ENCODE measurements around the gene POU6F2. TPM values are rescaled to one million over a fixed set of nuclear protein-coding genes. Genes with fewer than 3 reads are reported as not detected.
"Not testable (repeated sequence)": the region's sequence is repeated elsewhere in the genome, so short reads cannot be mapped to it uniquely, and the experiment has no call there.

The POU6F2 gene
- total RNA-seq, 1 donor from 2014 or later: not detected

DNA sequence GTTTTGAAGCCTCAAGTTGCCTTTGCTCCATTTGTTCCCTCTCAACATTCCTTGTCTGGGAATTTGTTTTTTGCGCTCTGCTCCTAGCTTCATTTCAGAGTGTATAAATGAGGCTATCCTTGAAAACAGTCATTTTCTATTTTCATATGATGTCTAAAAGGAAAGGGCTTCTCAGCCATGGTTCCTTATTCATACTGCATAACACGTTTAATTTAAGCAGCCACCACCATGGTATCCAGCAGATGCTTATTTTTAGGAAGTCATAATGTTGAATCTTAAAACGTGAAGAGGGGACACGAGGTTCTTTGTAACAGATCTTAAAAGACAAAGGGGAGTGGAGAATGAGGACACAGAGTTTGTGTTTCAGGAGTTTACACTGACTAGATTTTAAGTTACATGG lies 14.5 kb downstream of the POU6F2 start:
- H3K27me3 ChIP-seq: no peaks in the 10 kb centered on the region
- TF ChIP-seq, protein P1, sequence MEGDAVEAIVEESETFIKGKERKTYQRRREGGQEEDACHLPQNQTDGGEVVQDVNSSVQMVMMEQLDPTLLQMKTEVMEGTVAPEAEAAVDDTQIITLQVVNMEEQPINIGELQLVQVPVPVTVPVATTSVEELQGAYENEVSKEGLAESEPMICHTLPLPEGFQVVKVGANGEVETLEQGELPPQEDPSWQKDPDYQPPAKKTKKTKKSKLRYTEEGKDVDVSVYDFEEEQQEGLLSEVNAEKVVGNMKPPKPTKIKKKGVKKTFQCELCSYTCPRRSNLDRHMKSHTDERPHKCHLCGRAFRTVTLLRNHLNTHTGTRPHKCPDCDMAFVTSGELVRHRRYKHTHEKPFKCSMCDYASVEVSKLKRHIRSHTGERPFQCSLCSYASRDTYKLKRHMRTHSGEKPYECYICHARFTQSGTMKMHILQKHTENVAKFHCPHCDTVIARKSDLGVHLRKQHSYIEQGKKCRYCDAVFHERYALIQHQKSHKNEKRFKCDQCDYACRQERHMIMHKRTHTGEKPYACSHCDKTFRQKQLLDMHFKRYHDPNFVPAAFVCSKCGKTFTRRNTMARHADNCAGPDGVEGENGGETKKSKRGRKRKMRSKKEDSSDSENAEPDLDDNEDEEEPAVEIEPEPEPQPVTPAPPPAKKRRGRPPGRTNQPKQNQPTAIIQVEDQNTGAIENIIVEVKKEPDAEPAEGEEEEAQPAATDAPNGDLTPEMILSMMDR (IDR thresholded peaks at IDR 0.05): no peak
- H3K36me3 ChIP-seq: no peaks in the 10 kb centered on the region
- intact Hi-C loops (cut with DNase I): no loop called here
- no peaks in the 10 kb centered on the region for H3K9me3 ChIP-seq
- H3K4me1 ChIP-seq: no peaks in the 10 kb centered on the region
- no peak overlapping the region for H3K4me3 ChIP-seq
- H3K27ac ChIP-seq: no peak overlapping the region
- DNase-seq (ENCODE audit: low spot score in 2 of 2): no peak

DNA sequence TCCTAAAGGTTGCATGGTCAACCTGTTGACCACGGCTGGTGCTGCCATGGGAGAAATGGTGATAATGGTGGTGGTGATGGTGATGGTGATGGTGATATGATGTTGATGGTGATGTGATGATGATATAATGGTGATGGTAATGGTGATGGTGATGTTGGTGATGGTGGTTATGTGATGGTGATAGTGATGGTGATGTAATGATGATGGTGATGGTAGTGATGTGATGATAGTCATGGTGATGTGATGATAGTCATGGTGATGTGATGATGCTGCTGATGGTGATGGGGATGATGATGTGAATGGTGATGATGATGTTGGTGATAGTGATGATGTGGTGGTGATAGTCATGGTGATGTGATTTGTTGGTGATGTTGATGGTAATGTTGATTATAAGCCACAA lies 23.9 kb downstream of the POU6F2 start:
- intact Hi-C loops (cut with DNase I): no loop called here
- no peaks in the 10 kb centered on the region for H3K36me3 ChIP-seq
- no peak overlapping the region for H3K4me3 ChIP-seq
- no peaks in the 10 kb centered on the region for H3K27me3 ChIP-seq
- TF ChIP-seq, protein P1 (IDR thresholded peaks at IDR 0.05): no peak
- DNase-seq (ENCODE audit: low spot score in 2 of 2): no peak
- no peak overlapping the region for H3K27ac ChIP-seq
- no peaks in the 10 kb centered on the region for H3K9me3 ChIP-seq
- H3K4me1 ChIP-seq: peaks cover 0 to 4% of the 10 kb centered on the region in 2 donors

DNA sequence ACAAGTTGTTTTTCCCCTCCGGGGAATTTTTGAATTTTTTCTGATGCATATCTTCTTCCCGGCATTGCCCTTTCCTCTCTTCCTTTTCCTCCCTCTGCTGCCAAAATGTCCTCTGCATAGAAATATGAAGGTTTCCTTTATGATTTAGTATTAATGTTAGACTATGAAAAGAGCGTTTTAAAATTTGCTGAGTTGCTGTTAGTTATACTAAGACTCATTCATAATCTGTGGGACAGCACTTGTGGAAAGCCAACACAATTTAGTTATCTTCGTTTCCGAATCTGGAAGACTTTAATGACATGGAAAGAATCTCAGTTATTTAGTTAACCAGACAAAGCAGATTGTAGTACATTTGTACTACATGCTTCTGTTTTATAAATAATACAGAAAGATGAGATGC lies 25.0 kb downstream of the POU6F2 start:
- intact Hi-C loops (cut with DNase I): no loop called here
- Histone ChIP-seq H3K27me3 (no peaks in the 10 kb centered on the region), H3K4me1 (peaks cover 0 to 4% of the 10 kb centered on the region in 2 donors), H3K9me3 (no peaks in the 10 kb centered on the region), H3K27ac (no peak overlapping the region), H3K4me3 (no peak overlapping the region), H3K36me3 (no peaks in the 10 kb centered on the region)
- DNase-seq (ENCODE audit: low spot score in 2 of 2): no peak
- TF ChIP-seq, protein P1 (IDR thresholded peaks at IDR 0.05): no peak

DNA sequence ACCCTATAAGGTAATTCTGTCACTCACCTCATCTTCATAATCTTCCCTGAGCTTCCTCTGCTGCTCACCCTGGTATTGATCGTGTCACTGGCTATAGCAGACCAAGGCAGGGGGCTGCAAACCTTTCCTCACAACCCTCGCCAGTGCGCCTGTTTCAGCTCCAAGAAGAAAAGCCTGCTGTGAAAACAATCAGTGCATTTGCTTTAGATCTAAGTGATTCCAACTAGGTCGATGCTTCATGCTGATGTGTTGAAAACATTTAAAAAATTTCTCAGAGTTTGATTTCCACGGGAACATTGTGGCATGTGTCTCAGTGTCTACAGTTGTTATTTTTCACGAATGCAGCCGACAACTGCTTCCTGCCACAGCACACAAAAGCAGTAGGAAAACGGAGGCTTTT lies 27.3 kb downstream of the POU6F2 start:
- no peaks in the 10 kb centered on the region for H3K27me3 ChIP-seq
- TF ChIP-seq, protein P1 (IDR thresholded peaks at IDR 0.05): no peak
- no peaks in the 10 kb centered on the region for H3K9me3 ChIP-seq
- intact Hi-C loops (cut with DNase I): loop anchor here (2.0 kb wide), 1 partner anchor 16 kb away; no protein-coding TSS in a partner anchor
- H3K4me1 ChIP-seq: peaks cover 0 to 4% of the 10 kb centered on the region in 2 donors
- no peaks in the 10 kb centered on the region for H3K36me3 ChIP-seq
- H3K27ac ChIP-seq: no peak overlapping the region
- no peak overlapping the region for H3K4me3 ChIP-seq
- DNase-seq (ENCODE audit: low spot score in 2 of 2): no peak

DNA sequence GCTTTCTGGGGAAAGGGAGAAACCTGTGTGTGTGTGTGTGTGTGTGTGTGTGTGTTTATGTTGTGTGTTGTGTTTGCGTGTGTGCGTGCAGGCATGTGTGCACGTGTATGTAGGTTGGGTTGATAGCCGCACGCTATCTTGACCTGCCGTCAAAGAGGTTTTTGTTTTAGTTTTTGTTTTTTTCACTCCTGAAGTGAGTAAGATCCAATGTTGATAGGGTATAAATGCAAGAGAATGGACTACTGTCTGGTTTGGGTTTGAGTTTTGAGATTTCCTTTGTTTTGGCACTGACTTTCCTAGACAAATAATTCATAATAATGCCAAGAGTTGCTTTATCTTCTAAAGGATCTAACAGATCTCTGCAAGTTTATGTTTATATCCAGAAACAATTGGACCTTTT lies 27.8 kb downstream of the POU6F2 start:
- TF ChIP-seq, protein P1 (IDR thresholded peaks at IDR 0.05): no peak
- H3K9me3 ChIP-seq: no peaks in the 10 kb centered on the region
- H3K4me1 ChIP-seq: peaks cover 0 to 4% of the 10 kb centered on the region in 2 donors
- intact Hi-C loops (cut with DNase I): loop anchor here (2.0 kb wide), 1 partner anchor 15 kb away; no protein-coding TSS in a partner anchor
- H3K4me3 ChIP-seq: no peak overlapping the region
- no peaks in the 10 kb centered on the region for H3K27me3 ChIP-seq
- no peak for DNase-seq (ENCODE audit: low spot score in 2 of 2)
- H3K36me3 ChIP-seq: no peaks in the 10 kb centered on the region
- no peak overlapping the region for H3K27ac ChIP-seq

DNA sequence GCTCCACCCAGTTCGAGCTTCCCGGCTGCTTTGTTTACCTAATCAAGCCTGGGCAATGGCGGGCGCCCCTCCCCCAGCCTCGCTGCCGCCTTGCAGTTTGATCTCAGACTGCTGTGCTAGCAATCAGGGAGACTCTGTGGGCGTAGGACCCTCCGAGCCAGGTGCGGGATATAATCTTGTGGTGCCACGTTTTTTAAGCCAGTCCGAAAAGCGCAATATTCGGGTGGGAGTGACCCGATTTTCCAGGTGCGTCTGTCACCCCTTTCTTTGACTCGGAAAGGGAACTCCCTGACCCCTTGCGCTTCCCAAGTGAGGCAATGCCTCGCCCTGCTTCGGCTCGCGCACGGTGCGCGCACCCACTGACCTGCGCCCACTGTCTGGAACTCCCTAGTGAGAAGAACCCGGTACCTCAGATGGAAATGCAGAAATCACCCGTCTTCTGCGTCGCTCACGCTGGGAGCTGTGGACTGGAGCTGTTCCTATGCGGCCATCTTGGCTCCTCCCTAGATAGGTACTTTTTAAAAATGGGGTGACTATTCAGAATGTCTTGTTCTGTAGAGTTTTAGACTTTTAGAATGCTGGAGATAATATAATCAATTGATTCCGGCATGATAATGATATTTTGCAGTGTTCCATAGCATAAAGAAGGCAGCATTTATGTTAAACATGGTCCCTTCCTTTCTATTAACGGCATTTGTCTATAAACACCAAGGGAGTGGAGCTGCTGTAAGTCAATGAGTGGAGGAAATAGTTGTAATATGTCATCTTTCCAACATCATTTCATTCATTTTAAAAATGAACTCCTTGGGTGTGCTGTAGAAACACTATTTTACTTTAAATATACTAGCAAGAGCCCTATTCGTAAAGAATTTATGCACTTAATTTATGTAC lies 35.6 kb downstream of the POU6F2 start:
- intact Hi-C loops (cut with DNase I): not testable (repeated sequence)

More for the DNA sequence above, 35.6 kb downstream of the POU6F2 start:
- not testable (repeated sequence) for H3K27me3 ChIP-seq; H3K27ac ChIP-seq; H3K9me3 ChIP-seq; H3K4me1 ChIP-seq; DNase-seq (ENCODE audit: low spot score in 2 of 2); H3K4me3 ChIP-seq; H3K36me3 ChIP-seq
